Nephron progenitor cell (in vitro differentiated cells): ENCODE measurements around the gene GUCY1B1.
A peak's percentile ranks its signal among the peaks of the same experiment; 100 is the strongest.

Experiments used
- DNase-seq: peaks from one replicate; pipeline ENCODE4 v3.0.0; 2021
- H3K27ac Mint-ChIP-seq: 2 replicates; pipeline ENCODE4 v1.8.0; 2021; ENCODE audit warnings: mild to moderate bottlenecking, moderate library complexity, mixed read lengths
- H3K27me3 Mint-ChIP-seq: 2 replicates; pipeline ENCODE4 v1.8.0; 2021; ENCODE audit warnings: mild to moderate bottlenecking, low read depth, mixed read lengths; ENCODE audit not compliant: poor library complexity
- H3K36me3 Mint-ChIP-seq: 2 replicates; pipeline ENCODE4 v1.8.0; 2021; ENCODE audit warnings: low read depth, mixed read lengths
- H3K4me1 Mint-ChIP-seq: 2 replicates; pipeline ENCODE4 v1.8.0; 2021; ENCODE audit warnings: mixed read lengths
- H3K4me3 Mint-ChIP-seq: 2 replicates; pipeline ENCODE4 v1.8.0; 2021; ENCODE audit warnings: mild to moderate bottlenecking, moderate library complexity, mixed read lengths
- H3K9me3 Mint-ChIP-seq: 2 replicates; pipeline ENCODE4 v1.8.0; 2021; ENCODE audit warnings: mild to moderate bottlenecking, moderate library complexity, mixed read lengths
- TF ChIP-seq, protein P1 (sequence below): fragments of 200-600 bp; sonication (generic); IDR thresholded peaks from 2 replicates; pipeline ENCODE4 v1.5.0; 2021; ENCODE audit warnings: antibody characterized with exemption

GUCY1B1 gene

DNA sequence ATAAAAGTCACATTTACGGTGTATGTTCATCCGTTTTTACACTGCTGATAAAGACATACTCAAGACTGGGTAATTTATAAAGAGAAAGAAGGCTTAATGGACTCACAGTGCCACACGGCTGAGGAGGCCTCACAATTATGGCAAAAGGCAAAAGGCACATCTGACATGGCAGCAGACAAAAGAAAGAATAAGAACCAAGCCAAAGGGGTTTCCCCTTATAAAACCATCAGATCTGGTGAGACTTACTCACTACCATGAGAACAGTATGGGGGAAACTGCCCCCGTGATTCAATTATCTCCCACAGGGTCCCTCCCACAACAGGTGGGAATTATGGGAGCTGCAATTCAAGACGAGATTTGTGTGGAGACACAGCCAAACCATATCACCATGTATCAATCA, 7.3 kb upstream of the GUCY1B1 start:
- TF ChIP-seq, protein P1, sequence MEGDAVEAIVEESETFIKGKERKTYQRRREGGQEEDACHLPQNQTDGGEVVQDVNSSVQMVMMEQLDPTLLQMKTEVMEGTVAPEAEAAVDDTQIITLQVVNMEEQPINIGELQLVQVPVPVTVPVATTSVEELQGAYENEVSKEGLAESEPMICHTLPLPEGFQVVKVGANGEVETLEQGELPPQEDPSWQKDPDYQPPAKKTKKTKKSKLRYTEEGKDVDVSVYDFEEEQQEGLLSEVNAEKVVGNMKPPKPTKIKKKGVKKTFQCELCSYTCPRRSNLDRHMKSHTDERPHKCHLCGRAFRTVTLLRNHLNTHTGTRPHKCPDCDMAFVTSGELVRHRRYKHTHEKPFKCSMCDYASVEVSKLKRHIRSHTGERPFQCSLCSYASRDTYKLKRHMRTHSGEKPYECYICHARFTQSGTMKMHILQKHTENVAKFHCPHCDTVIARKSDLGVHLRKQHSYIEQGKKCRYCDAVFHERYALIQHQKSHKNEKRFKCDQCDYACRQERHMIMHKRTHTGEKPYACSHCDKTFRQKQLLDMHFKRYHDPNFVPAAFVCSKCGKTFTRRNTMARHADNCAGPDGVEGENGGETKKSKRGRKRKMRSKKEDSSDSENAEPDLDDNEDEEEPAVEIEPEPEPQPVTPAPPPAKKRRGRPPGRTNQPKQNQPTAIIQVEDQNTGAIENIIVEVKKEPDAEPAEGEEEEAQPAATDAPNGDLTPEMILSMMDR = no peak
- H3K9me3 Mint-ChIP-seq = no peaks in the 10 kb centered on the region
- DNase-seq = no peak
- no peaks in the 10 kb centered on the region for H3K36me3 Mint-ChIP-seq
- H3K27me3 Mint-ChIP-seq = peaks cover 6% of the 10 kb centered on the region
- H3K4me3 Mint-ChIP-seq = no peak overlapping the region
- no peaks in the 10 kb centered on the region for H3K4me1 Mint-ChIP-seq
- no peak overlapping the region for H3K27ac Mint-ChIP-seq

DNA sequence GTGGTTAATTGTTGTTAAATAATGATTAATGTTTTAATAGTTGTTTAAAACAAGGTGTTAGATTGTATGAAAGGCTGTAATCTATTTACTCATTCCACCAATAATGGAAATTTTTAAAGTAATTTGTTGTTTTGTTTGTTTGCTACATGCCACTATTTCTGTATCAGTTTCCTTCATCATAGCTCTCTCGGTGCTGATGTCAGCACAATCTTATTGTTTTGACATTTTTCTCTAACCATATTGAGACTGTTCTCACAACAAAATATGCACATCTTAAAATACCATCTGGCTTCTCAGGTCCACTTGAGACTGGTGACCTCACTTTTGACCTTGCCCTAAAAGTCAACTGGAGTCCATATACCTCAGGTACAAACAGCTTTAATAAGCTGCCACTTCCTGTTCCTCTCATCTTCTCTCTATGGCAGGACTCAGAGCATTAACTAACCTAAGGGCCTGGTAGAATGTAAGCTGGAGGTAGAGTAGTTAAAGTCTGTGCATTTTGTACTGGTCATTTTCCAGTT, 1.0 kb upstream of the GUCY1B1 start:
- TF ChIP-seq, protein P1 = no peak
- no peak for DNase-seq
- Mint-ChIP-seq H3K9me3 (peaks cover 9% of the 10 kb centered on the region), H3K4me1 (peaks cover 26% of the 10 kb centered on the region), H3K36me3 (no peaks in the 10 kb centered on the region), H3K27me3 (peaks cover 16% of the 10 kb centered on the region), H3K27ac (no peak overlapping the region), H3K4me3 (no peak overlapping the region)

DNA sequence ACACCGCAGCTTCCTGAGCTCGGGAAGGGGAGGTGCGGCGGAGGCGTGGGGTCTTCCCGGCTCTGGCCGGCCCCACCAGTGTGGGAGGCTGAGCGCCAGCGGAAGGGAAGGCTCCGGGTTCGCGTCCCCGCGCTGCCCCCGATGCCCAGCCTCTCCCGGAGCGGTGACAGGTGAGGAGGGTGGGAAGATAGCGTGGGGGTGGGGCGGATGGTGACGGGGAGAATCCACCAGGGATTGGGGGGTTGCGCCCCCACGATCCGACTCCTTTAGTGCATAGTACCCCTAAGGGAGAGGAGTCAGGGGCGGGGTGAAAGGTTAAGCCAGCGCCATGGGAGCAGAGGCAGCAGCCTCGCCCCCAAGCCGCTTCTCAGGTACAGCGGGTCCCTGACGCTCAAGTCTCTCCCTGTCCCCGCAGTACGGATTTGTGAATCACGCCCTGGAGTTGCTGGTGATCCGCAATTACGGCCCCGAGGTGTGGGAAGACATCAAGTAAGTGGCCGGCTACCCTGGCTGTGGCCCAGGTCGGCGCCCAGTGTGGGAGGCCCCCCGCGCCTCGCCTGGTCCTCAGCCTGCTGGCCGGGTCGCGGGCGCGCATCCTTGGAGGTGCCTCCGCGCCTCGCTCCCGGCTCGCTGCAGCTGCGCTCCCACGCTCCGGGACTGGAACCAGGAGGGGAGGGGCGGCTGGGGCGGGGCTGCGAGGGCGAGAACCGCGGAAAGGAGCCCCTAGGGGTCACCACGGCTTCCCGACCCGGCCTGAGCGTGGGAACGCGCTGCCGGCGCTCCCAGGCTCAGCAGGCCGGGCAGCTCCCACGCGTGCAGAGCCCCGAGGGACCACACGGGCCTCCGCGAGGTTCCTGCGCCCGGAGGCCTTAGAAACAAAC, 791 bp downstream of the GUCY1B1 start:
- H3K9me3 Mint-ChIP-seq = peaks cover 9% of the 10 kb centered on the region
- TF ChIP-seq, protein P1 = no peak
- no peak overlapping the region for H3K27ac Mint-ChIP-seq
- no peaks in the 10 kb centered on the region for H3K36me3 Mint-ChIP-seq
- H3K27me3 Mint-ChIP-seq = peaks cover 21% of the 10 kb centered on the region
- H3K4me3 Mint-ChIP-seq = peak overlapping the region; percentile 76
- peak; percentile 92 for DNase-seq
- H3K4me1 Mint-ChIP-seq = peaks cover 26% of the 10 kb centered on the region

DNA sequence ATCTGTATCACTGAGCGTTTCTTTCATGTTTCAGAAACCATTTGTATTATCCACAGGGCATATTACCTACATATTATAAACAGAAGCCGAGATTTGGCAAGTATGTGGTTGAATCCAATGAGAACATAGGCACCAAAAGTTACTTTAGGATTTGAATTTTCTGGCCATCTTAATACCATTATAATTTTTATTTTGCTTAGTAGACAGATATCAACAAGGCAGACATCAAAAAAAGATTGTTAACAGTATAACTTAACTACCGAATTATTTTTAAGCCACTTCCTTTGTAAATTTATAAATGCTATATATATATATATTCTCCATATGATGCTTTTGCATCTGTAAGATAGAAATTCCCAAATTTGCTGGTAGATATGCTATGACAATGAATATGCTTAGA, 2.2 kb downstream of the GUCY1B1 start:
- Mint-ChIP-seq H3K9me3 (peaks cover 9% of the 10 kb centered on the region), H3K36me3 (no peaks in the 10 kb centered on the region), H3K4me1 (peaks cover 26% of the 10 kb centered on the region), H3K27me3 (peaks cover 21% of the 10 kb centered on the region), H3K27ac (no peak overlapping the region), H3K4me3 (peak overlapping the region; percentile 72)
- TF ChIP-seq, protein P1 = no peak
- DNase-seq = no peak

DNA sequence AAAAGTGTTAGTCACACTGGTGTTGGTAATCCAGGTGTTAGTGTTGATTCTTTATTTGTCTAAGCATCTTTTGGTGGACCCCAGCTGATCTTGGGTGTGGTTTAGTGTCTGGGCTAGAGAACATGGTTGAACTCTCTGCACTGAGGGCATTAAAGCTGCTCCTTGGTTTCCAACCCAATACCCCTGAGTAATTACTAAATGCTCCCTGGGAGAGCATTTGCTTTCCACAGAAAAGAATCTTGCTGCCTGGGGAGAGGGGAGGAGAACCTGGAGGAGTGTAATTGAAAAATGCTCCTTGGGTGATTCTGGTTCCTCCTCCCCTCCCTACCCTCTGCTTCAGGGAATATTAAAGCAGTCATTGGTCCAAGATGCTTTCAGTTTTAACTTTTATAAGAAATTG, 3.1 kb downstream of the GUCY1B1 start:
- DNase-seq = no peak
- TF ChIP-seq, protein P1 = no peak
- H3K9me3 Mint-ChIP-seq = peaks cover 9% of the 10 kb centered on the region
- H3K4me1 Mint-ChIP-seq = peaks cover 26% of the 10 kb centered on the region
- peaks cover 21% of the 10 kb centered on the region for H3K27me3 Mint-ChIP-seq
- H3K36me3 Mint-ChIP-seq = no peaks in the 10 kb centered on the region
- H3K4me3 Mint-ChIP-seq = no peak overlapping the region
- no peak overlapping the region for H3K27ac Mint-ChIP-seq

DNA sequence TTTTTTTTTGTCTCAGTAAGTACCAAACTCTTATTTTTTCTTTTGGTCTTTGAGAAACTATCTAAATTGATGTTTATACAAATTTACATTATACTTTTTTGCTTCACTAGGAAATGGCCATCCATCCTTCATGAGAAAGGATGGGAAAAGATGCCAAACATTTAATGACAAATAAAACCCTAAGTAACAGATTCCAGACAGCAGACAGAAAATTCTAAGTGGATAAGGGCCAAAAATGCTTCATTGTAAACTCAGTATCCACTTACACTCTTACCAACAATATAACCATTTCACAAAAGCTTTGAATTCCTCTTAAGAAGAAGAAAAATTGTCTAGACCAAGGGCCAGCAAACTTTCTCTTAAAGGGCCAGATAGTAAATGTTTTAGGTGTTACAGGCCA, 3.5 kb downstream of the GUCY1B1 start:
- H3K4me3 Mint-ChIP-seq = no peak overlapping the region
- H3K27me3 Mint-ChIP-seq = peaks cover 21% of the 10 kb centered on the region
- H3K27ac Mint-ChIP-seq = no peak overlapping the region
- H3K9me3 Mint-ChIP-seq = peaks cover 9% of the 10 kb centered on the region
- no peak for DNase-seq
- TF ChIP-seq, protein P1 = no peak
- H3K4me1 Mint-ChIP-seq = peaks cover 26% of the 10 kb centered on the region
- no peaks in the 10 kb centered on the region for H3K36me3 Mint-ChIP-seq
